HCT116 (cell line): ENCODE data around the gene SLC5A2. TPM values are rescaled to one million over a fixed set of nuclear protein-coding genes. Genes with fewer than 3 reads are reported as not detected.

Experiments
- ATAC-seq: fragments of 200-7000 bp; cut with Tn5 transposase; 2 replicates; pipeline ENCODE4 v1.9.1; 2020; ENCODE audit warnings: mild to moderate bottlenecking, moderate library complexity
- BruUV-seq: library from RNA; stranded (reverse); fragments of 400-500 nt; replicated peaks from 2 replicates; lab custom pipeline; 2021; lab: Mats Ljungman, UMichigan
- CTCF ChIA-PET: fragments of 300-600 bp; sonication (Branson Sonifier 250); formaldehyde crosslinking; loops from one replicate; lab custom pipeline; 2021; ENCODE audit warnings: antibody characterized with exemption; lab: Charles Lee
- POLR2A ChIA-PET: fragments of 300-600, 350-600 bp; sonication (Branson Sonifier 250); formaldehyde crosslinking; loops from one replicate; lab custom pipeline; 2021; ENCODE audit warnings: antibody characterized with exemption; lab: Charles Lee
- RAD21 ChIA-PET, 2 experiments: fragments of 300-600 bp; sonication (Branson Sonifier 250); formaldehyde crosslinking; loops; one replicate each; lab custom pipeline; 2023; ENCODE audit warnings: low total read pairs in 2 of 2; ENCODE audit not compliant: uncharacterized antibody in 2 of 2, unreplicated experiment in 2 of 2, low non-redundant PET in 1 of 2; lab: Charles Lee
- DNase-seq: peaks from one replicate; pipeline ENCODE4 v3.0.0-alpha.2; 2010; ENCODE audit warnings: low read depth, low spot score
- H2AFZ ChIP-seq: fragments of 200-600 bp; shearing (Covaris generic), sonication (generic); 2 replicates; pipeline ENCODE4 v1.6.1; 2017; ENCODE audit warnings: low read depth, mixed run types, mixed read lengths, antibody characterized with exemption, low read length; ENCODE audit not compliant: poor library complexity, severe bottlenecking
- H3K27ac ChIP-seq: 2 replicates; pipeline ENCODE4 v1.5.1; 2012; ENCODE audit warnings: low read depth, low read length
- H3K27me3 ChIP-seq: fragments of 200-600 bp; sonication (generic); 2 replicates; pipeline ENCODE4 v1.6.1; 2016; ENCODE audit warnings: mixed run types, low read length, mixed read lengths; ENCODE audit not compliant: insufficient read depth
- H3K36me3 ChIP-seq, 2 experiments: fragments of 200-500 bp in 1 of 2; fragments of 200-600 bp in 1 of 2; sonication (Bioruptor generic) in 1 of 2; sonication (generic) in 1 of 2; 2 replicates each; pipeline versions ENCODE4 v1.5.1 to v1.6.1; 2014 to 2016; ENCODE audit warnings: low read length in 2 of 2, inconsistent platforms in 1 of 2, mixed read lengths in 1 of 2, mixed run types in 1 of 2; ENCODE audit not compliant: insufficient read depth in 2 of 2, control insufficient read depth in 1 of 2
- H3K4me1 ChIP-seq, 2 experiments: fragments of 200-600 bp in 1 of 2; sonication (generic) in 1 of 2; 2 replicates each; pipeline versions ENCODE4 v1.5.1 to v1.6.1; 2012 to 2017; ENCODE audit warnings: low read length in 2 of 2, inconsistent platforms in 1 of 2, mild to moderate bottlenecking in 1 of 2, mixed read lengths in 1 of 2, mixed run types in 1 of 2, moderate library complexity in 1 of 2; ENCODE audit not compliant: insufficient read depth in 2 of 2, control insufficient read depth in 1 of 2
- H3K4me2 ChIP-seq: fragments of 200-600 bp; sonication (generic); 2 replicates; pipeline ENCODE4 v1.6.1; 2017; ENCODE audit warnings: mixed run types, low read length, mixed read lengths
- H3K4me3 ChIP-seq, 2 experiments: fragments of 200-600 bp in 1 of 2; sonication (generic) in 1 of 2; replicated peaks in 1 of 2; 2 replicates each; pipeline ENCODE4 v1.5.1; 2011 to 2016; ENCODE audit warnings: low read length in 2 of 2, control low read depth in 1 of 2, low read depth in 1 of 2, mild to moderate bottlenecking in 1 of 2, mixed read lengths in 1 of 2, mixed run types in 1 of 2
- H3K79me2 ChIP-seq: fragments of 200-600 bp; sonication (generic); 2 replicates; pipeline ENCODE4 v1.6.1; 2017; ENCODE audit warnings: mild to moderate bottlenecking, mixed run types, low read length, moderate library complexity, mixed read lengths; ENCODE audit not compliant: insufficient read depth
- H3K9ac ChIP-seq: fragments of 200-600 bp; sonication (generic); 2 replicates; pipeline ENCODE4 v1.6.1; 2016; ENCODE audit warnings: low read length, mixed read lengths
- H3K9me2 ChIP-seq: fragments of 200-600 bp; sonication (generic), shearing (Covaris generic); 2 replicates; pipeline ENCODE4 v1.6.1; 2017; ENCODE audit warnings: mixed run types, mild to moderate bottlenecking, moderate library complexity; ENCODE audit not compliant: insufficient read depth
- H3K9me3 ChIP-seq, 2 experiments: fragments of 200-500 bp in 1 of 2; fragments of 200-600 bp in 1 of 2; sonication (Bioruptor generic) in 1 of 2; sonication (generic) in 1 of 2; 2 replicates each; pipeline ENCODE4 v1.6.1; 2014 to 2017; ENCODE audit warnings: low read length in 2 of 2, mixed read lengths in 2 of 2, inconsistent platforms in 1 of 2, low read depth in 1 of 2, mild to moderate bottlenecking in 1 of 2, mixed run types in 1 of 2, moderate library complexity in 1 of 2; ENCODE audit not compliant: control insufficient read depth in 1 of 2, insufficient read depth in 1 of 2
- H4K20me1 ChIP-seq: fragments of 200-600 bp; sonication (generic), shearing (Covaris generic); 2 replicates; pipeline ENCODE4 v1.6.1; 2017; ENCODE audit warnings: mixed run types, mild to moderate bottlenecking, moderate library complexity; ENCODE audit not compliant: insufficient read depth
- EGR1 ChIP-seq: IDR thresholded peaks from 2 replicates; pipeline ENCODE4 v1.6.1; 2012; ENCODE audit warnings: low read depth
- ELF1 ChIP-seq: IDR thresholded peaks from 2 replicates; pipeline ENCODE4 v1.6.1; 2012; ENCODE audit warnings: low read depth, borderline replicate concordance
- EZH2phosphoT487 ChIP-seq: fragments of 200-600 bp; IDR thresholded peaks from 2 replicates; pipeline ENCODE4 v1.6.1; 2018; ENCODE audit warnings: antibody characterized with exemption, borderline replicate concordance
- POLR2AphosphoS5 ChIP-seq: IDR thresholded peaks from 2 replicates; pipeline ENCODE4 v1.6.1; 2011; ENCODE audit warnings: mild to moderate bottlenecking, low read depth, low read length, moderate library complexity
- SIN3A ChIP-seq: IDR thresholded peaks from 2 replicates; pipeline ENCODE4 v1.6.1; 2012; ENCODE audit warnings: low read depth
- ZNF274 ChIP-seq: fragments of 200-500 bp; sonication (Bioruptor generic); IDR thresholded peaks from 2 replicates; pipeline ENCODE4 v1.6.1; 2014; ENCODE audit warnings: mild to moderate bottlenecking, low read depth, low read length, inconsistent platforms
- intact Hi-C: fragments of 100-400 bp; cut with micrococcal nuclease; formaldehyde crosslinking; loops from 2 replicates; pipeline ENCODE4 v1.10.0; 2022
- total RNA-seq: library from RNA; stranded (reverse); gene quantifications from one replicate; pipeline ENCODE4 v1.2.1, GENCODE V29; 2021; ENCODE audit not compliant: unreplicated experiment
- TF ChIP-seq, protein P1 (sequence below): IDR thresholded peaks from 2 replicates; pipeline ENCODE4 v1.6.1; 2012
- TF ChIP-seq, protein P2 (sequence below): IDR thresholded peaks from 2 replicates; pipeline ENCODE4 v1.6.1; 2011; ENCODE audit warnings: mild to moderate bottlenecking, low read length, moderate library complexity; ENCODE audit not compliant: insufficient replicate concordance; ENCODE audit errors: extremely low read depth

SLC5A2 gene
- total RNA-seq, 1 experiment from 2014 or later: 0.10 TPM

DNA sequence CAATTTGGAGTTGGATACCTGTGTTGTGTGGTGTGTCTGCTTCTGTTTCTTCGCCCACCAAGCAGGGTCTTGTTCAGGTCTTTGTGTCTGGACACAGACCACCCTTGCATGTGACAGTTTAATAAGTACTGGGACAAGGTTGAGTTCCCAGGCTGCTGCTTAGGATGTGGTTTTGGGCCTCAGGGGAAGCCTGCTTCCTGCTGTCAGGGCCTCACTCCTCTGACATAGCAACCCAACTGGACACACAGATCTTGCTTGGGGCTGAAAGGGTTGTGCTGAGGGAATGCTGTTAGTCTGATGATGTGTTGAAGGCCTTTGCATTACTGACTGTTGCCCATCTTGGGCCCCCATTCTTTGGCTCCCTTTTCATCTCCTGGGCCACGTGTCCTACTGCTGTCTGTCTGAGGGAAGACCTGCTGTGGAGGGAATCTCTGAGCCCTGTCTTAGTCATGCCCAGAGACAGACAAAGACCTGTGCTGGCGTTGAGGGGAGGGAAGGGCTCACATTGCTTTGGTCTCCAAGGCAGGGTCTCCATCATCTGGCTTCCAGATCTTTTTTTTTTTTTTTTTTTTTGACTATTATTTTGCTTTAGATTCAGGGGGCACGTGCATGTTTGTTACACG is 15.7 kb upstream of the SLC5A2 start:
- no peaks in the 10 kb centered on the region for H3K9me3 ChIP-seq
- no peaks in the 10 kb centered on the region for H3K79me2 ChIP-seq
- no peaks in the 10 kb centered on the region for H4K20me1 ChIP-seq
- no TSS peak for BruUV-seq
- no peak overlapping the region for H3K4me3 ChIP-seq
- DNase-seq (no peak), ATAC-seq (no peak)
- ChIA-PET RAD21 (no interaction called here), POLR2A (no interaction called here), CTCF (no interaction called here)
- no peak overlapping the region for H3K4me2 ChIP-seq
- intact Hi-C loops: no loop called here
- H3K27me3 ChIP-seq: no peaks in the 10 kb centered on the region
- H3K9me2 ChIP-seq: no peaks in the 10 kb centered on the region
- no peak overlapping the region for H3K27ac ChIP-seq
- no peak overlapping the region for H3K9ac ChIP-seq
- TF ChIP-seq, protein P1, sequence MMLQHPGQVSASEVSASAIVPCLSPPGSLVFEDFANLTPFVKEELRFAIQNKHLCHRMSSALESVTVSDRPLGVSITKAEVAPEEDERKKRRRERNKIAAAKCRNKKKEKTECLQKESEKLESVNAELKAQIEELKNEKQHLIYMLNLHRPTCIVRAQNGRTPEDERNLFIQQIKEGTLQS: no peak
- TF ChIP-seq ZNF274 (no peak), POLR2AphosphoS5 (no peak), SIN3A (no peak), ELF1 (no peak)
- TF ChIP-seq, protein P2, sequence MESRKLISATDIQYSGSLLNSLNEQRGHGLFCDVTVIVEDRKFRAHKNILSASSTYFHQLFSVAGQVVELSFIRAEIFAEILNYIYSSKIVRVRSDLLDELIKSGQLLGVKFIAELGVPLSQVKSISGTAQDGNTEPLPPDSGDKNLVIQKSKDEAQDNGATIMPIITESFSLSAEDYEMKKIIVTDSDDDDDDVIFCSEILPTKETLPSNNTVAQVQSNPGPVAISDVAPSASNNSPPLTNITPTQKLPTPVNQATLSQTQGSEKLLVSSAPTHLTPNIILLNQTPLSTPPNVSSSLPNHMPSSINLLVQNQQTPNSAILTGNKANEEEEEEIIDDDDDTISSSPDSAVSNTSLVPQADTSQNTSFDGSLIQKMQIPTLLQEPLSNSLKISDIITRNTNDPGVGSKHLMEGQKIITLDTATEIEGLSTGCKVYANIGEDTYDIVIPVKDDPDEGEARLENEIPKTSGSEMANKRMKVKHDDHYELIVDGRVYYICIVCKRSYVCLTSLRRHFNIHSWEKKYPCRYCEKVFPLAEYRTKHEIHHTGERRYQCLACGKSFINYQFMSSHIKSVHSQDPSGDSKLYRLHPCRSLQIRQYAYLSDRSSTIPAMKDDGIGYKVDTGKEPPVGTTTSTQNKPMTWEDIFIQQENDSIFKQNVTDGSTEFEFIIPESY: no peak
- H2AFZ ChIP-seq: no peak overlapping the region
- H3K36me3 ChIP-seq: no peaks in the 10 kb centered on the region
- H3K4me1 ChIP-seq: peaks cover 6 to 9% of the 10 kb centered on the region in 2 experiments

DNA sequence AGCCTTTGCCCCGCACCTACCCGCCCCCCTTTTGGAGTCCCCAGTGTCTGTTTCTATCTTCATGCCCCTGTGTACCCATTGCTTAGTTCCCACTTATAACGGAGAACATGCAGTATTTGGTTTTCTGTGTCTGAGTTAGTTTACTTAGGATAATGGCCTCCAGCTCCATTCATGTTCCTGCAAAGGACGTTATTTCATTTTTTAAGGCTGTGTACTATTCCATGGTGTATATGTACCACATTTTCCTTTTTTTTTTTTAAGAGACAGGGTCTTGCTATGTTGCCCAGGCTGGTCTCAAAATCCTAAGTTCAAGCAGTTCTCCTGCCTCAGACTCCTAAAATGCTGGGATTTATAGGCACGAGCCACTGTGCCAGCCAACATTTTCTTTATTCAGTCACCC is 15.1 kb upstream of the SLC5A2 start:
- RAD21 ChIA-PET: no interaction called here
- ATAC-seq (no peak), DNase-seq (no peak)
- POLR2A ChIA-PET: no interaction called here
- no peaks in the 10 kb centered on the region for H4K20me1 ChIP-seq
- no TSS peak for BruUV-seq
- no peaks in the 10 kb centered on the region for H3K79me2 ChIP-seq
- no peak overlapping the region for H2AFZ ChIP-seq
- CTCF ChIA-PET: no interaction called here
- peaks cover 9 to 14% of the 10 kb centered on the region in 2 experiments for H3K4me1 ChIP-seq
- no peak overlapping the region for H3K9ac ChIP-seq
- no peaks in the 10 kb centered on the region for H3K9me3 ChIP-seq
- H3K4me3 ChIP-seq: no peak overlapping the region
- no peaks in the 10 kb centered on the region for H3K36me3 ChIP-seq
- H3K4me2 ChIP-seq: no peak overlapping the region
- intact Hi-C loops: no loop called here
- no peaks in the 10 kb centered on the region for H3K27me3 ChIP-seq
- no peak overlapping the region for H3K27ac ChIP-seq
- TF ChIP-seq, protein P1: no peak
- TF ChIP-seq EZH2phosphoT487: no peak
- no peak for TF ChIP-seq EGR1
- H3K9me2 ChIP-seq: no peaks in the 10 kb centered on the region
